NOMO-1 (cell line): Measurements from ENCODE around the gene L3MBTL3.

Source experiments
- DNase-seq, 2 experiments: peaks; one replicate each; lab custom pipeline; 2025; ENCODE audit not compliant: unreplicated experiment in 2 of 2; lab: John Stamatoyannopoulos, UW

L3MBTL3 gene

DNA sequence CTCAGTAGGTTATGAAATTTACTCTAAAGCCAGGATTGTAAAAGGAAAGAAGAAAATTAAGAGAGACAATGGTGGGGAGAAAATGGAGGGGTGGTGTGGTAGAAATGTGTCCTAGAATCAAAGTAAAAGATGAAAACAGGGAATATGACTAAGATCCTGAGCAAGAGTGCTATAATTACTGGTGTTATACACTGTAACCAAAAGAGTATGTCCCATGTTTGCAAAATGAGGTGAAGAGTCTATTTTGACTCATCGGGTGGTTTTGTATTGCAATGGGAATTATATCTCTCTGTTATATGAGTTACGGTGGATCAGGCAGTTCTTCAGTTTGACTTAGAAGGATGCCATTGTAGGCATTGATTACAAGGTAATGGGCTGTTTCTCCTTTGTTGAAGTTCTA, 8.5 kb downstream of the L3MBTL3 start:
- DNase-seq = no peak

- DNase-seq = peak; percentile 11 to 72
These were observed 9.6 kb downstream of the L3MBTL3 start for GRCh38 chr6:130027948-130028347.

DNA sequence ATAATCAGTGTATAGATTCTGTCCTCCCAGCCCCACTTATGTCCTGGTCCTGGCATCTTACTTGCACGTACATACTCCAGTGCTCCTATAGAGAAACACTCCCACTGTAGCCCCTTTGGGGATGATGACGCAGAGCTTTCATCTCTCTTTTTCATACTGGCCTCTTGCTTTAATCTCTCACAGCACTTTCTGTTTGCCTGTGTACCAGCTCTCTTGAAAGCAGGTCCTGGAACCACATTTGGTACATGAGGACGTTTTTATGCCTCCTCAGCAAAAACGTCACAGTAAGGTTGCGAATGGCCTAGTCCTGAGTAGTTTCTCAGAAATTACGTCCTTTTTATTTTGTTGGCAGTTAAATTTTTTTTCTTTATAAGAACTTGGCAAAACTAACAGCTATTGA, 10.8 kb downstream of the L3MBTL3 start:
- no peak for DNase-seq

GRCh38 chr6:130032758-130033340, 14.5 kb downstream of the L3MBTL3 start:
- DNase-seq = no peak

DNA sequence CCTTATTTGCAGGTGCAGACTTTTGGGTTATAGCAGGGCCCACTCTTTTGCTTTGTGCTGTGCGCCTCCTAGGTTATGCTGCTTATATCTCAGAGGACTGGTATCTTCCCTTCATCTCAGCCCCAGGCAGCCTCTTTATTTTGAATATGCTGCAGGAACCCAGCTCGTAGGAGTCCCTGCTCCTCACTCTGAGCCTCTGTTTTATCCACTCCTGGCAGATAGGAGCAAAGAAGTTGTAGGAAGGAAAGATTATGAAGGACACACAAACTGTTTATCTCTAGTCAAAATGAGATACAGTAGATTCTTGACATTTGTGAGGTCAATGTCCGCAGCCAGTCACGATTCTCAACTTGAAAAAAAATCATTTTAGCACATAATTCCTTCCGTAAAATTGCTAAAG, 15.6 kb downstream of the L3MBTL3 start:
- DNase-seq = no peak

GRCh38 chr6:130034378-130035146, 16.2 kb downstream of the L3MBTL3 start:
- peak in 1 of 2 experiments; percentile 58 for DNase-seq

- DNase-seq = no peak
These were observed 16.8 kb downstream of the L3MBTL3 start for GRCh38 chr6:130035211-130035610.

DNA sequence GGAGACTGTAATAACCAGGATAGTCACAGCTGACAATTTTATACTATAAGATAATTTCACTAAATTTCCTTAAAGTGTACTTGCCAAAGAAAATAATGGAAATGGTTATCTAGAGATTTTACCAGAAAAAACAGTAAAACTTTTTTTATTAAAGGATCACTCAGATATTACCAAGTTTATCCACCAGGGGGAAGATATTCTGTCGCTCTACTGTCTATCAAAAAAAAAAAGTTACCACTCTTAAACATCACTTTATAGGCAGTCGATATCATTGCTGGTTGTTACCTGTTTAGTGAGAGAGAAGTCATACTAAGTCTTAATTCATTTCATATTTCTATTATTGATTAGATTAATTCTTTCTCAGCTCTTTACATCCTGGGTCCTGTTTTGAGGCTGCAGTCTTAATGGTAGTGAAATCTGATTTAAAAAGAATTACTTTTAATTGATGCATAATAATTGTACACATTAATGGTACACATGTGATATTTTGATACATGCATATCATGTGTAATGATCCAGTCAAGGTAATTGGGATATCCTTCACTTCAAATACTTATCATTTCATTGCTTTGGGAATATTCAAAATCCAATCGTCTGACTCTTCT, 18.9 kb downstream of the L3MBTL3 start:
- no peak for DNase-seq

DNA sequence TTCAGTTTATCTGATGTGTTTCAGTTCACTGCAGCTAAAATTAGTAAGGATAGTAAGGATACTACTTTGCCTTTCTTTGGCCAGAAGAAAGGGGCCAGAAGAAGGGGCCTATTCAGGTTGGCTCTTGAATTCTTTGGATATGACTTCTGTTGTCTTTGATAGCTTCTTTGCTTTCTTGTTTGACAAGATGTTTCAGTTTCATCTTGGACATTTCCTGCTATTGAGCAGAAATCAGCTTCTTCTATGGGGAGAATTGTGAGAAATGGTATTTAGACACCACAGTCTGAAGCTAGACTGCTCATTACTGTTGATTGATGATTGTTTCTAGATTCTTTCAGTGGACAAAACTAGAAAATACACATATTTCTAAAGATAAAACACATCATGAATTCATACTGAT, 23.2 kb downstream of the L3MBTL3 start:
- DNase-seq = no peak

GRCh38 chr6:130043344-130043743, 25.0 kb downstream of the L3MBTL3 start:
- no peak for DNase-seq

GRCh38 chr6:130045622-130046021, 27.2 kb downstream of the L3MBTL3 start:
- DNase-seq = no peak

DNA sequence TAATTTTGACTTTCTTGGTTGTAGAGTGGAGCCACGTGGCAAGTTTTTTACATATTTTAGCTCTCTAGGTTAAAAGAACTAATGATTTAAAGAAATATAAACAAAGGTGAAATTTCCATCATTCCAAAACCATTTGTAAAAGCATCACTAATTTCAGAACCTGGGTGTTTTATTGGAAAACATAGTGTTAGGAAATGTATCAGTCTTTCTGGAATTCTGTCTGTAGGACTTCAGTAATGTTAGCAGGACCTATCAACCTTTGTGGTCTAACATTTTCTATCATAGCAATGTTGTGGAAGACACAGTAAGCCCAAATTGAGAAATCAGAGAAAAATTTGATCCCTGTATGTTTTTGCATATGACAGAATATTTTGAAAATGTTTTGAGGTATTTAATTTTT, 28.3 kb downstream of the L3MBTL3 start:
- no peak for DNase-seq

GRCh38 chr6:130047088-130047995, 29.0 kb downstream of the L3MBTL3 start:
- DNase-seq = no peak

GRCh38 chr6:130050230-130050629, 31.8 kb downstream of the L3MBTL3 start:
- DNase-seq = no peak

DNA sequence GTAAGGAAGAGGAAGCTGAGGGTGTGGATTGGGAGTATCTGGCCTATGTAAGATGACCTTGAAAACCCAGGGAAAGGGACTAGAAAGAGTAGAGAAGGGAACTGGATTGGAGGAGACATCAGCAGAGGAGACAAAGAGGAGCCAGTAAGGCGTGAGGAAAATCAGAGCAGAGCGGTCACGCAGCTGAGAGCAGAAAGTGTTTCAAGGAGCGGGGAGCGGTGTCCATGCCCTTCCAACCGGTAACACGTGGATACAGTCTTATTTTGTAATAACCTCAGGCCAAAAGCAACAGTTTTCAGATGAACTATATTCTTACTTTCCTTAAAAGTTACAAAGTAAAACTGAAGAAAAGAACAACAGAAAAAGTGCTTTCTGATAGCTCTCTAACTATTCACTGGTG, 36.3 kb downstream of the L3MBTL3 start:
- DNase-seq = no peak

GRCh38 chr6:130055271-130055670, 36.9 kb downstream of the L3MBTL3 start:
- DNase-seq = no peak

DNA sequence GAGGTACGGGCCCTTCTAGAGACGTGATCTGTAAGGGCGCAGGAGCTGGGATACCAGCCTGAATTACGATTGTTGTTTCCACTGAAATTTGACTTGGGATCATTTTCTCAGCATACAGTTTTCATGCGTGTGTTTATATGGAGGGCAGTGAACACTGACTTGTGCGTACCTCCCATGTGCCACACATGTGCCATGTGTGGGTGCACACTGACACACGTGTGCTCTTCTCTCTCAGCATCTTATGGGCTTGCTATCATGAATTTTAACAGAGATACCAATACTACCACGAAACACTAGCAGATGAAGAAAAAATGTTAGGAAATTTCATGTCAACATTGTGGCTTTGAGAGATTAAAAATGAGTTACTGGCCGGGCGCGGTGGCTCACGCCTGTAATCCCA, 39.1 kb downstream of the L3MBTL3 start:
- no peak for DNase-seq

DNA sequence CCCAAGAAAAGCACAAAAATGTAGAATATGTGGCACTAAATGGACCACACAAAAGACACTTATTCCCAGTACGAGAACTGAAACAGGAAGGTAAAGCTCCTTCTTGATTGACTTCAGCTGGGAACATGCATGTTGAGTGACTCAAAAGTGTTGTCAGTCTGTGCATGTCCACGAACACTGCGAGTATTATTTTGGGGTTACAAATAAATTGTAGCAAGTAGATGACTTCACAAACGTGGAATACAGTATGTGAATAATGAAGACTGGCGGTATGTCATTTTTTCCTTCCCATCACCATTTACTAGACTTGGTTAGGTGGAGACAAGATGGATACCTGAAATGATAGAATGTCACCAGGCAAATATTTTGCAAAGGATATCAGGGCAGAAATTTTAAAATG, 45.4 kb downstream of the L3MBTL3 start:
- no peak for DNase-seq

- DNase-seq = no peak
These were observed 47.3 kb downstream of the L3MBTL3 start for GRCh38 chr6:130065609-130066156.

GRCh38 chr6:130069485-130069884, 51.1 kb downstream of the L3MBTL3 start:
- DNase-seq = no peak

GRCh38 chr6:130070326-130070725, 51.9 kb downstream of the L3MBTL3 start:
- no peak for DNase-seq
